ENCODE results near the gene HIP1R.

DNA sequence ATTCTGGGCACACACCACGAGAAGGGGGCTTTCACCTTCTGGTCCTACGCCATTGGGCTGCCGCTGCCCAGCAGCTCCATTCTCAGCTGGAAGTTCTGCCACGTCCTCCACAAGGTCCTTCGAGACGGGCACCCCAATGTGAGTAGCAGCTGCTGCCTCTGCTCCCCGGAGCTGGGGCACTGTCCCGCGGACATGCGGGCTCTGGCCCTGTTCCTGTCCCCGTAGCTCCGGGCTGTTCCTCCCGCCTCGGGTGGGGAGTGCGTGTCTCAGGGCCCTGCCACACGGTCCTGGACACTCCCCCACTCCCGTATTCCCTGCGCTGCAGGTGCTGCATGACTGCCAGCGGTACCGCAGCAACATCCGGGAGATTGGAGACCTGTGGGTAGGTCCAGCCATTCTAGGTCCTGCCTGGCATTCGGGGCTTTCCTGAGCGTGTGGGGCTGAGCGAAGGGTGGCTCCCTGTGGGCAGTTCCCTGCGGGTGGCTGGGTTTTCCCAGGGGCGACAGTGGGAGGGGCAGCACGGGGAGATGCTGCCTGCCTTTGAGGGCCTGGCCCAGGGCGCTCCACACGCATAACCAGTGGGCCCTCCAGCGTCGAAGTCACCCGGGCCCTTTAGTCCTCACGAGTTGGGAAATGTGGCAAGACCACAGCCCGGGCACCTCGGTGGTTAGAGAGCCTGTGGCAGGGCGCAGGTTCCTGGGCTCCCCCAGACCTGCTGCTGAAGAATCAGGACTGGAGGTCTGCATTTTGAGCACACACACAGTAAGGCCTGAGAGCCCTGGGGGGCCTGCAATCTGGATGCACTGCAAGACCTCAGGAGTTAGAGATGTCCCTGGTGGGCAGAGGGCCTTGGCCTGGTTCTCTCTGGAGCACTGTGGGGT is 13.5 kb downstream of the HIP1R start:
- TF ChIP-seq EZH2phosphoT487 (IDR thresholded peaks at IDR 0.05; ENCODE audit: unreplicated experiment) = no peak
- TF ChIP-seq, protein P1, sequence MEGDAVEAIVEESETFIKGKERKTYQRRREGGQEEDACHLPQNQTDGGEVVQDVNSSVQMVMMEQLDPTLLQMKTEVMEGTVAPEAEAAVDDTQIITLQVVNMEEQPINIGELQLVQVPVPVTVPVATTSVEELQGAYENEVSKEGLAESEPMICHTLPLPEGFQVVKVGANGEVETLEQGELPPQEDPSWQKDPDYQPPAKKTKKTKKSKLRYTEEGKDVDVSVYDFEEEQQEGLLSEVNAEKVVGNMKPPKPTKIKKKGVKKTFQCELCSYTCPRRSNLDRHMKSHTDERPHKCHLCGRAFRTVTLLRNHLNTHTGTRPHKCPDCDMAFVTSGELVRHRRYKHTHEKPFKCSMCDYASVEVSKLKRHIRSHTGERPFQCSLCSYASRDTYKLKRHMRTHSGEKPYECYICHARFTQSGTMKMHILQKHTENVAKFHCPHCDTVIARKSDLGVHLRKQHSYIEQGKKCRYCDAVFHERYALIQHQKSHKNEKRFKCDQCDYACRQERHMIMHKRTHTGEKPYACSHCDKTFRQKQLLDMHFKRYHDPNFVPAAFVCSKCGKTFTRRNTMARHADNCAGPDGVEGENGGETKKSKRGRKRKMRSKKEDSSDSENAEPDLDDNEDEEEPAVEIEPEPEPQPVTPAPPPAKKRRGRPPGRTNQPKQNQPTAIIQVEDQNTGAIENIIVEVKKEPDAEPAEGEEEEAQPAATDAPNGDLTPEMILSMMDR (conservative IDR thresholded peaks at IDR 0.05; ENCODE audit: low read depth in 2 of 2) = no peak
- TF ChIP-seq POLR2AphosphoS5 (IDR thresholded peaks at IDR 0.05; ENCODE audit: low read depth) = no peak
- TF ChIP-seq, protein P2, sequence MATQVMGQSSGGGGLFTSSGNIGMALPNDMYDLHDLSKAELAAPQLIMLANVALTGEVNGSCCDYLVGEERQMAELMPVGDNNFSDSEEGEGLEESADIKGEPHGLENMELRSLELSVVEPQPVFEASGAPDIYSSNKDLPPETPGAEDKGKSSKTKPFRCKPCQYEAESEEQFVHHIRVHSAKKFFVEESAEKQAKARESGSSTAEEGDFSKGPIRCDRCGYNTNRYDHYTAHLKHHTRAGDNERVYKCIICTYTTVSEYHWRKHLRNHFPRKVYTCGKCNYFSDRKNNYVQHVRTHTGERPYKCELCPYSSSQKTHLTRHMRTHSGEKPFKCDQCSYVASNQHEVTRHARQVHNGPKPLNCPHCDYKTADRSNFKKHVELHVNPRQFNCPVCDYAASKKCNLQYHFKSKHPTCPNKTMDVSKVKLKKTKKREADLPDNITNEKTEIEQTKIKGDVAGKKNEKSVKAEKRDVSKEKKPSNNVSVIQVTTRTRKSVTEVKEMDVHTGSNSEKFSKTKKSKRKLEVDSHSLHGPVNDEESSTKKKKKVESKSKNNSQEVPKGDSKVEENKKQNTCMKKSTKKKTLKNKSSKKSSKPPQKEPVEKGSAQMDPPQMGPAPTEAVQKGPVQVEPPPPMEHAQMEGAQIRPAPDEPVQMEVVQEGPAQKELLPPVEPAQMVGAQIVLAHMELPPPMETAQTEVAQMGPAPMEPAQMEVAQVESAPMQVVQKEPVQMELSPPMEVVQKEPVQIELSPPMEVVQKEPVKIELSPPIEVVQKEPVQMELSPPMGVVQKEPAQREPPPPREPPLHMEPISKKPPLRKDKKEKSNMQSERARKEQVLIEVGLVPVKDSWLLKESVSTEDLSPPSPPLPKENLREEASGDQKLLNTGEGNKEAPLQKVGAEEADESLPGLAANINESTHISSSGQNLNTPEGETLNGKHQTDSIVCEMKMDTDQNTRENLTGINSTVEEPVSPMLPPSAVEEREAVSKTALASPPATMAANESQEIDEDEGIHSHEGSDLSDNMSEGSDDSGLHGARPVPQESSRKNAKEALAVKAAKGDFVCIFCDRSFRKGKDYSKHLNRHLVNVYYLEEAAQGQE (IDR thresholded peaks at IDR 0.05; ENCODE audit: unreplicated experiment) = no peak
- no peak for TF ChIP-seq EZH2 (IDR thresholded peaks at IDR 0.05; ENCODE audit: low read depth, unreplicated experiment)

All from GM23338 (cell line).